Mesendoderm (in vitro differentiated cells): Measurements from ENCODE around the gene ACBD7.

Source experiments
- DNase-seq: peaks from one replicate; pipeline ENCODE4 v3.0.0; 2013
- H2AK5ac ChIP-seq: 2 replicates; pipeline ENCODE4 v1.6.1; 2013; ENCODE audit warnings: low read length, inconsistent platforms
- H2BK120ac ChIP-seq: 2 replicates; pipeline ENCODE4 v1.6.1; 2013; ENCODE audit warnings: low read depth, mild to moderate bottlenecking, low read length, moderate library complexity, mixed read lengths
- H2BK15ac ChIP-seq: replicated peaks from 2 replicates; pipeline ENCODE4 v1.6.1; 2013; ENCODE audit warnings: low read depth, mild to moderate bottlenecking, moderate library complexity
- H2BK5ac ChIP-seq: 2 replicates; pipeline ENCODE4 v1.6.1; 2013; ENCODE audit warnings: low read length, inconsistent platforms
- H3K18ac ChIP-seq: 2 replicates; pipeline ENCODE4 v1.6.1; 2013; ENCODE audit warnings: mild to moderate bottlenecking, low read length, mixed read lengths
- H3K23ac ChIP-seq: one replicate; pipeline ENCODE4 v1.6.1; 2013; ENCODE audit warnings: low read length
- H3K27ac ChIP-seq: 2 replicates; pipeline ENCODE4 v1.5.1; 2013; ENCODE audit warnings: low read depth, mild to moderate bottlenecking, inconsistent platforms, low read length, moderate library complexity
- H3K27me3 ChIP-seq: 2 replicates; pipeline ENCODE4 v1.6.1; 2013; ENCODE audit warnings: low read length, control low read depth, mild to moderate bottlenecking, inconsistent platforms; ENCODE audit not compliant: insufficient read depth, poor library complexity
- H3K36me3 ChIP-seq: 2 replicates; pipeline ENCODE4 v1.6.1; 2013; ENCODE audit warnings: low read length, inconsistent platforms; ENCODE audit not compliant: control insufficient read depth, insufficient read depth
- H3K4ac ChIP-seq: one replicate; pipeline ENCODE4 v1.6.1; 2013; ENCODE audit warnings: low read depth, mild to moderate bottlenecking, low read length, moderate library complexity
- H3K4me1 ChIP-seq: 2 replicates; pipeline ENCODE4 v1.6.1; 2013; ENCODE audit warnings: low read depth, low read length, inconsistent platforms; ENCODE audit not compliant: control insufficient read depth
- H3K4me2 ChIP-seq: 2 replicates; pipeline ENCODE4 v1.6.1; 2013; ENCODE audit warnings: low read length
- H3K4me3 ChIP-seq: 2 replicates; pipeline ENCODE4 v1.5.1; 2013; ENCODE audit warnings: mild to moderate bottlenecking, low read length
- H3K56ac ChIP-seq: one replicate; pipeline ENCODE4 v1.6.1; 2013; ENCODE audit warnings: low read length
- H3K79me1 ChIP-seq: 2 replicates; pipeline ENCODE4 v1.6.1; 2013; ENCODE audit warnings: low read length, inconsistent platforms
- H3K79me2 ChIP-seq: 2 replicates; pipeline ENCODE4 v1.6.1; 2013; ENCODE audit warnings: mild to moderate bottlenecking, low read length; ENCODE audit not compliant: control insufficient read depth, insufficient read depth
- H3K9ac ChIP-seq: 2 replicates; pipeline ENCODE4 v1.6.1; 2013; ENCODE audit warnings: low read length, inconsistent platforms
- H4K5ac ChIP-seq: one replicate; pipeline ENCODE4 v1.6.1; 2013; ENCODE audit warnings: low read length
- H4K8ac ChIP-seq: one replicate; pipeline ENCODE4 v1.6.1; 2013; ENCODE audit warnings: low read depth, mild to moderate bottlenecking, control low read depth, low read length, moderate library complexity
- WGBS: extraction: QIAGEN DNeasy Blood & Tissue Kit; methylation state at CpG from one replicate; pipeline ENCODE4 v1.1.7; 2013; ENCODE audit warnings: low lambda C conversion rate, missing lambda C conversion rate; ENCODE audit not compliant: insufficient coverage; ENCODE audit errors: extremely low coverage; 5-methylcytosine and 5-hydroxymethylcytosine counted together

The ACBD7 gene

DNA sequence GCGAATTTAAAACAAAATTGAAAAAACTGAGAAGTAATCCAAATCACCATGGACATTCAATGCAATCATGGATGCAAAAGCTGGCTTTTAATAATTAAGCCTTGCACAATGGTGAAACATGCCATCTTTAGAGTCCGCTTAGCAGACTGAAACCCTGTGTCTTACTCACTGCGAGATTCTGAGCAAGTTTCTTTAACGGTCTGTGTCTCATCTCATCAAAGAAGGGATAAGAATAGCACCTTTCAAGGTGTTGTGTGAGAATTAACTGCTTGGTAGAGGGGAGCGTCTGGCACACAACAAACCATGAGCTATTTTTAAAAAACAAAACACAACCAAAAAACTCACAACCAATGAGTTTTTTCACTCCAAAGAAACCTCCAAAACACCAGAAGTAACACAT, 21.4 kb downstream of the ACBD7 start:
- Histone ChIP-seq H3K36me3 (no peaks in the 10 kb centered on the region), H4K5ac (no peak overlapping the region), H4K8ac (no peak overlapping the region), H3K56ac (no peak overlapping the region), H2AK5ac (no peak overlapping the region), H3K4me1 (no peaks in the 10 kb centered on the region), H2BK5ac (no peak overlapping the region), H2BK15ac (no peak overlapping the region), H3K23ac (no peak overlapping the region), H3K4me3 (no peak overlapping the region), H3K4me2 (no peak overlapping the region), H2BK120ac (no peak overlapping the region), H3K79me1 (no peaks in the 10 kb centered on the region), H3K18ac (no peak overlapping the region), H3K79me2 (no peaks in the 10 kb centered on the region), H3K27ac (no peak overlapping the region), H3K9ac (no peak overlapping the region), H3K4ac (no peak overlapping the region), H3K27me3 (no peaks in the 10 kb centered on the region)
- no CpG with 5 or more reads among the region's 5 CpGs for WGBS
- DNase-seq = no peak

DNA sequence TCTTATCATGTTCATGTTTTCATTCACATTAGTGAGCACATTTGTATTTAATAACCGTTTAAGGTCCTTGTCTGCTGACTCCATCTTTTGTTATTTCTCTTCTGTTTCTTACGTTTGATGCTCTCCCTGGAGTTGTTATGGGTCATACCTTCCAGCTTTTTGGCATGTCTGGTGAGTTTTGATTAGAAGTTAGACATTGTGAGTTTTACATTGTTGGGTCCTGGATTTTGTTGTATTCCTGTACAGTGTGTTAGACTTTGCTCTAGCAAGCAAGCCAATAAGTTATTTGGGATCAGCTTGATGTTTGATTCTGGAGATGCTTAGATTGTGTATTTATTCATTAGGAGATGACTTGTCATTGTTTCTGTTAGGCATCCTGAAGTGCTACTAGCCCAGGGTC, 27.9 kb downstream of the ACBD7 start:
- no peaks in the 10 kb centered on the region for H3K79me1 ChIP-seq
- H2BK15ac ChIP-seq = no peak overlapping the region
- H2BK5ac ChIP-seq = no peak overlapping the region
- H3K56ac ChIP-seq = no peak overlapping the region
- H3K18ac ChIP-seq = no peak overlapping the region
- no peak overlapping the region for H3K4me2 ChIP-seq
- H4K8ac ChIP-seq = no peak overlapping the region
- H3K79me2 ChIP-seq = no peaks in the 10 kb centered on the region
- H3K4me3 ChIP-seq = no peak overlapping the region
- H2BK120ac ChIP-seq = no peak overlapping the region
- no peak overlapping the region for H2AK5ac ChIP-seq
- DNase-seq = no peak
- no CpG with 5 or more reads among the region's 2 CpGs for WGBS
- no peak overlapping the region for H4K5ac ChIP-seq
- H3K36me3 ChIP-seq = no peaks in the 10 kb centered on the region
- H3K4ac ChIP-seq = no peak overlapping the region
- no peak overlapping the region for H3K27ac ChIP-seq
- H3K4me1 ChIP-seq = no peaks in the 10 kb centered on the region
- H3K9ac ChIP-seq = no peak overlapping the region
- no peak overlapping the region for H3K23ac ChIP-seq
- no peaks in the 10 kb centered on the region for H3K27me3 ChIP-seq

DNA sequence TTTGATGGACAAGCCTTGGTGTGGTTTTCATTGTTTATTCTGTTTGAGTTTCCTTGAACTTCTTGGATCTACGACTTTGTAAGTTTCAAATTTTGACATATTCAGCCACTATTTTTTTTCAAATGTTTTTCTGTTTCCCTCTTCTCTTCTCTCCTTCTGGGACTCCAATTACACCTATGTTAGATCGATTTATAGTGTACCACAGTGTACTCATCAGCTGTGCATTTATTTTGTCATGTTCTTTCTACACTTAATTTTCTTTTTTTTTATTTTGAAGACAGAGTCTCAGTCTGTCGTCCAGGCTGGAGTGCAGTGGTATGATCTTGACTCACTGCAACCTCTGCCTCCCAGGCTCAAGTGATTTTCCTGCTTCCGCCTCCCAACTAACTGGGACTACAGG, 28.7 kb downstream of the ACBD7 start:
- no CpG with 5 or more reads among the region's 4 CpGs for WGBS
- no peak overlapping the region for H3K4ac ChIP-seq
- no peak overlapping the region for H3K27ac ChIP-seq
- no peak for DNase-seq
- H3K18ac ChIP-seq = no peak overlapping the region
- no peak overlapping the region for H2BK15ac ChIP-seq
- no peaks in the 10 kb centered on the region for H3K79me1 ChIP-seq
- no peak overlapping the region for H2BK5ac ChIP-seq
- H3K9ac ChIP-seq = no peak overlapping the region
- H2AK5ac ChIP-seq = no peak overlapping the region
- no peaks in the 10 kb centered on the region for H3K4me1 ChIP-seq
- H3K79me2 ChIP-seq = no peaks in the 10 kb centered on the region
- no peak overlapping the region for H3K56ac ChIP-seq
- H3K4me2 ChIP-seq = no peak overlapping the region
- H4K8ac ChIP-seq = no peak overlapping the region
- no peak overlapping the region for H3K23ac ChIP-seq
- H3K36me3 ChIP-seq = no peaks in the 10 kb centered on the region
- H4K5ac ChIP-seq = no peak overlapping the region
- H2BK120ac ChIP-seq = no peak overlapping the region
- H3K27me3 ChIP-seq = no peaks in the 10 kb centered on the region
- H3K4me3 ChIP-seq = no peak overlapping the region

GRCh38 chr10:15058689-15059088, 29.9 kb downstream of the ACBD7 start:
- H3K23ac ChIP-seq = no peak overlapping the region
- no peaks in the 10 kb centered on the region for H3K79me1 ChIP-seq
- no peak overlapping the region for H3K18ac ChIP-seq
- no peak overlapping the region for H2BK120ac ChIP-seq
- H3K56ac ChIP-seq = no peak overlapping the region
- H2BK5ac ChIP-seq = no peak overlapping the region
- no peak overlapping the region for H4K5ac ChIP-seq
- H3K36me3 ChIP-seq = no peaks in the 10 kb centered on the region
- H2BK15ac ChIP-seq = no peak overlapping the region
- WGBS = no CpG with 5 or more reads among the region's 1 CpG
- no peak overlapping the region for H3K9ac ChIP-seq
- H3K4me3 ChIP-seq = no peak overlapping the region
- H3K27me3 ChIP-seq = no peaks in the 10 kb centered on the region
- H2AK5ac ChIP-seq = no peak overlapping the region
- no peaks in the 10 kb centered on the region for H3K79me2 ChIP-seq
- no peak overlapping the region for H4K8ac ChIP-seq
- no peak overlapping the region for H3K4me2 ChIP-seq
- no peak for DNase-seq
- H3K4ac ChIP-seq = no peak overlapping the region
- no peaks in the 10 kb centered on the region for H3K4me1 ChIP-seq
- H3K27ac ChIP-seq = no peak overlapping the region

GRCh38 chr10:15053061-15053460, 35.5 kb downstream of the ACBD7 start:
- no peak overlapping the region for H4K8ac ChIP-seq
- no peak overlapping the region for H3K4me2 ChIP-seq
- no peak for DNase-seq
- no peaks in the 10 kb centered on the region for H3K79me2 ChIP-seq
- no peak overlapping the region for H3K27ac ChIP-seq
- no peaks in the 10 kb centered on the region for H3K4me1 ChIP-seq
- no peak overlapping the region for H3K56ac ChIP-seq
- no peak overlapping the region for H3K9ac ChIP-seq
- no peak overlapping the region for H3K4ac ChIP-seq
- H2BK15ac ChIP-seq = no peak overlapping the region
- no peaks in the 10 kb centered on the region for H3K36me3 ChIP-seq
- no peak overlapping the region for H3K18ac ChIP-seq
- H2AK5ac ChIP-seq = no peak overlapping the region
- H3K27me3 ChIP-seq = no peaks in the 10 kb centered on the region
- no peaks in the 10 kb centered on the region for H3K79me1 ChIP-seq
- no peak overlapping the region for H2BK5ac ChIP-seq
- no CpG with 5 or more reads among the region's 3 CpGs for WGBS
- no peak overlapping the region for H3K23ac ChIP-seq
- H3K4me3 ChIP-seq = no peak overlapping the region
- H4K5ac ChIP-seq = no peak overlapping the region
- H2BK120ac ChIP-seq = no peak overlapping the region

GRCh38 chr10:15052121-15052520, 36.5 kb downstream of the ACBD7 start:
- no peak overlapping the region for H2BK5ac ChIP-seq
- H3K23ac ChIP-seq = no peak overlapping the region
- no peak overlapping the region for H3K4ac ChIP-seq
- H3K79me1 ChIP-seq = no peaks in the 10 kb centered on the region
- H2BK15ac ChIP-seq = no peak overlapping the region
- H3K4me1 ChIP-seq = no peaks in the 10 kb centered on the region
- WGBS = no CpG with 5 or more reads among the region's 7 CpGs
- no peak for DNase-seq
- no peak overlapping the region for H3K9ac ChIP-seq
- H3K27ac ChIP-seq = no peak overlapping the region
- no peak overlapping the region for H4K5ac ChIP-seq
- H2AK5ac ChIP-seq = no peak overlapping the region
- H3K18ac ChIP-seq = no peak overlapping the region
- no peak overlapping the region for H4K8ac ChIP-seq
- H3K27me3 ChIP-seq = no peaks in the 10 kb centered on the region
- H2BK120ac ChIP-seq = no peak overlapping the region
- no peaks in the 10 kb centered on the region for H3K36me3 ChIP-seq
- no peak overlapping the region for H3K4me2 ChIP-seq
- H3K4me3 ChIP-seq = no peak overlapping the region
- H3K79me2 ChIP-seq = no peaks in the 10 kb centered on the region
- no peak overlapping the region for H3K56ac ChIP-seq
